Measurements from ENCODE around the gene DOCK2.

Gene DOCK2

DNA sequence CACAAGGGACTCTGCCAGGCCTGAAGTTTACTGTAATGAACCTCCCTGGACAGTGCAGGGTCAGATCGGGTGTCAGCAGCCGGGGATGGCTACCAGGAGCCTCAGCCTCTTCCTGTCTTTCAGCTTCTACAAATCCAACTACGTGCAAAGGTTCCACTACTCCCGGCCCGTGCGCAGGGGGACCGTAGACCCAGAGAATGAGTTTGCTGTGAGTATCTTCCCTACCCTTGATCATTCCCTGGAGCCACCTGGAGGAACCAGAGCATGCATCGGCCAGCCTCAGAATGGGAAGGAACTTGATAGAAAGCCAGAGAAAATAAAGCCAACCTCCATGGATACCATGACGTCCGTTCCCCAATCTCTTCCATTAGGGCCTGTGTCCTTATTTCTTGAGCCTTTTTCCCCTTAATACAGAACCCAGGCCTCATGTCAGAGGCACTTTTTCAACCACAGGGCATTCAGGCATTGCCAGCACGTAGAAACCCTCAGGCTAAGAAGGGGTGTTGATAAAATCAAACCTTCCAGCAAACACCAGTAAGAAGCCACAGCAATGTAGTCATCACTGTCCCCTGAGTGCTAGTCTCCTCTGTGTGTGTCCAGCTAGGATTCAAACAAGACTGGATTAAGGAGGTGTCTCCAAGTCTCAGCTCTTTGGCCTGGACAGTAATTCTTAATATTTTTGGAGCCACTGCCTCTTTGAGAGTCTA is 419.6 kb downstream of the DOCK2 start:
- no peak overlapping the region for H2BK5ac ChIP-seq (ENCODE audit: low read length)
- no peak overlapping the region for H3K18ac ChIP-seq (ENCODE audit: low read length)
- H4K91ac ChIP-seq (ENCODE audit: low read depth, low read length, poor library complexity) = no peak overlapping the region
- H2BK120ac ChIP-seq (ENCODE audit: low read depth, low read length) = no peak overlapping the region
- no peak overlapping the region for H3K4me2 ChIP-seq (ENCODE audit: insufficient read depth, low read length, poor library complexity, severe bottlenecking)
- no peaks in the 10 kb centered on the region for H3K9me3 ChIP-seq (replicated peaks in 1 of 2; ENCODE audit: control insufficient read depth in 2 of 2, insufficient read depth in 1 of 2, low read depth in 1 of 2, low read length in 2 of 2)
- H3K4me3 ChIP-seq (ENCODE audit: low read length in 2 of 2) = no peak overlapping the region
- H3K9ac ChIP-seq (ENCODE audit: low read depth, low read length, poor library complexity) = no peak overlapping the region
- no peak overlapping the region for H4K8ac ChIP-seq (ENCODE audit: low read depth, low read length)
- H3K27me3 ChIP-seq (ENCODE audit: control insufficient read depth in 3 of 3, insufficient read depth in 3 of 3, low read depth in 1 of 3, low read length in 3 of 3) = no peaks in the 10 kb centered on the region
- H3K36me3 ChIP-seq (replicated peaks in 1 of 2; ENCODE audit: control insufficient read depth in 2 of 2, insufficient read depth in 2 of 2, low read length in 2 of 2) = no peaks in the 10 kb centered on the region
- no peak for DNase-seq (ENCODE audit: low spot score)
- WGBS, 2 donors (ENCODE audit: extremely low coverage in 2 of 2, insufficient read length in 2 of 2, insufficient replicate concordance in 1 of 2) = no CpG with 5 or more reads among the region's 11 CpGs
- no peak overlapping the region for H2AK5ac ChIP-seq (ENCODE audit: low read depth, low read length)
- no peak overlapping the region for H3K14ac ChIP-seq (ENCODE audit: low read length)
- H3K79me1 ChIP-seq (ENCODE audit: low read depth, low read length) = no peaks in the 10 kb centered on the region
- no peak overlapping the region for H2BK15ac ChIP-seq (ENCODE audit: low read length)
- no peaks in the 10 kb centered on the region for H3K4me1 ChIP-seq (ENCODE audit: control insufficient read depth in 2 of 2, insufficient read depth in 1 of 2, low read depth in 1 of 2, low read length in 2 of 2)
- no peak overlapping the region for H2AFZ ChIP-seq (ENCODE audit: low read length)
- H3K4ac ChIP-seq (ENCODE audit: low read length) = no peak overlapping the region
- H2BK12ac ChIP-seq (ENCODE audit: low read length) = no peak overlapping the region
- H3K27ac ChIP-seq (replicated peaks; ENCODE audit: low read length) = no peak overlapping the region
- H3K23ac ChIP-seq (ENCODE audit: low read depth, low read length, poor library complexity) = no peak overlapping the region

GRCh38 chr5:170057311-170057710 is 420.2 kb downstream of the DOCK2 start:
- no peak overlapping the region for H3K23ac ChIP-seq (ENCODE audit: low read depth, low read length, poor library complexity)
- H3K18ac ChIP-seq (ENCODE audit: low read length) = no peak overlapping the region
- no peak overlapping the region for H3K9ac ChIP-seq (ENCODE audit: low read depth, low read length, poor library complexity)
- H2BK120ac ChIP-seq (ENCODE audit: low read depth, low read length) = no peak overlapping the region
- H2AFZ ChIP-seq (ENCODE audit: low read length) = no peak overlapping the region
- H3K36me3 ChIP-seq (replicated peaks in 1 of 2; ENCODE audit: control insufficient read depth in 2 of 2, insufficient read depth in 2 of 2, low read length in 2 of 2) = no peaks in the 10 kb centered on the region
- no peak overlapping the region for H3K4me2 ChIP-seq (ENCODE audit: insufficient read depth, low read length, poor library complexity, severe bottlenecking)
- DNase-seq (ENCODE audit: low spot score) = no peak
- no peak overlapping the region for H2BK5ac ChIP-seq (ENCODE audit: low read length)
- WGBS, 2 donors (ENCODE audit: extremely low coverage in 2 of 2, insufficient read length in 2 of 2, insufficient replicate concordance in 1 of 2) = no CpG with 5 or more reads among the region's 11 CpGs
- H4K8ac ChIP-seq (ENCODE audit: low read depth, low read length) = no peak overlapping the region
- no peaks in the 10 kb centered on the region for H3K9me3 ChIP-seq (replicated peaks in 1 of 2; ENCODE audit: control insufficient read depth in 2 of 2, insufficient read depth in 1 of 2, low read depth in 1 of 2, low read length in 2 of 2)
- H3K79me1 ChIP-seq (ENCODE audit: low read depth, low read length) = no peaks in the 10 kb centered on the region
- H3K14ac ChIP-seq (ENCODE audit: low read length) = no peak overlapping the region
- no peak overlapping the region for H3K4me3 ChIP-seq (ENCODE audit: low read length in 2 of 2)
- no peaks in the 10 kb centered on the region for H3K4me1 ChIP-seq (ENCODE audit: control insufficient read depth in 2 of 2, insufficient read depth in 1 of 2, low read depth in 1 of 2, low read length in 2 of 2)
- no peaks in the 10 kb centered on the region for H3K27me3 ChIP-seq (ENCODE audit: control insufficient read depth in 3 of 3, insufficient read depth in 3 of 3, low read depth in 1 of 3, low read length in 3 of 3)
- H4K91ac ChIP-seq (ENCODE audit: low read depth, low read length, poor library complexity) = no peak overlapping the region
- no peak overlapping the region for H2BK15ac ChIP-seq (ENCODE audit: low read length)
- no peak overlapping the region for H2BK12ac ChIP-seq (ENCODE audit: low read length)
- no peak overlapping the region for H3K27ac ChIP-seq (replicated peaks; ENCODE audit: low read length)
- H2AK5ac ChIP-seq (ENCODE audit: low read depth, low read length) = no peak overlapping the region
- no peak overlapping the region for H3K4ac ChIP-seq (ENCODE audit: low read length)

GRCh38 chr5:170059221-170059620 is 422.1 kb downstream of the DOCK2 start:
- Histone ChIP-seq H3K14ac (ENCODE audit: low read length) (no peak overlapping the region), H3K27ac (replicated peaks; ENCODE audit: low read length) (no peak overlapping the region), H3K23ac (ENCODE audit: low read depth, low read length, poor library complexity) (no peak overlapping the region), H4K91ac (ENCODE audit: low read depth, low read length, poor library complexity) (no peak overlapping the region), H3K4me2 (ENCODE audit: insufficient read depth, low read length, poor library complexity, severe bottlenecking) (no peak overlapping the region), H4K8ac (ENCODE audit: low read depth, low read length) (no peak overlapping the region), H2BK5ac (ENCODE audit: low read length) (no peak overlapping the region), H3K4me3 (ENCODE audit: low read length in 2 of 2) (no peak overlapping the region), H3K79me1 (ENCODE audit: low read depth, low read length) (no peaks in the 10 kb centered on the region), H2BK12ac (ENCODE audit: low read length) (no peak overlapping the region), H2BK120ac (ENCODE audit: low read depth, low read length) (no peak overlapping the region), H3K4me1 (ENCODE audit: control insufficient read depth in 2 of 2, insufficient read depth in 1 of 2, low read depth in 1 of 2, low read length in 2 of 2) (no peaks in the 10 kb centered on the region), H2AK5ac (ENCODE audit: low read depth, low read length) (no peak overlapping the region), H3K9ac (ENCODE audit: low read depth, low read length, poor library complexity) (no peak overlapping the region), H2AFZ (ENCODE audit: low read length) (no peak overlapping the region), H3K27me3 (ENCODE audit: control insufficient read depth in 3 of 3, insufficient read depth in 3 of 3, low read depth in 1 of 3, low read length in 3 of 3) (no peaks in the 10 kb centered on the region), H3K4ac (ENCODE audit: low read length) (no peak overlapping the region), H3K36me3 (replicated peaks in 1 of 2; ENCODE audit: control insufficient read depth in 2 of 2, insufficient read depth in 2 of 2, low read length in 2 of 2) (no peaks in the 10 kb centered on the region), H3K18ac (ENCODE audit: low read length) (no peak overlapping the region), H2BK15ac (ENCODE audit: low read length) (no peak overlapping the region), H3K9me3 (replicated peaks in 1 of 2; ENCODE audit: control insufficient read depth in 2 of 2, insufficient read depth in 1 of 2, low read depth in 1 of 2, low read length in 2 of 2) (no peaks in the 10 kb centered on the region)
- DNase-seq (ENCODE audit: low spot score) = no peak
- no CpG with 5 or more reads among the region's 1 CpG for WGBS, 2 donors (ENCODE audit: extremely low coverage in 2 of 2, insufficient read length in 2 of 2, insufficient replicate concordance in 1 of 2)

- Histone ChIP-seq H2BK15ac (ENCODE audit: low read length) (no peak overlapping the region), H3K27me3 (ENCODE audit: control insufficient read depth in 3 of 3, insufficient read depth in 3 of 3, low read depth in 1 of 3, low read length in 3 of 3) (no peaks in the 10 kb centered on the region), H3K4ac (ENCODE audit: low read length) (no peak overlapping the region), H2BK120ac (ENCODE audit: low read depth, low read length) (no peak overlapping the region), H3K4me3 (ENCODE audit: low read length in 2 of 2) (no peak overlapping the region), H3K4me1 (ENCODE audit: control insufficient read depth in 2 of 2, insufficient read depth in 1 of 2, low read depth in 1 of 2, low read length in 2 of 2) (peaks cover 0 to 2% of the 10 kb centered on the region in 2 donors), H3K36me3 (replicated peaks in 1 of 2; ENCODE audit: control insufficient read depth in 2 of 2, insufficient read depth in 2 of 2, low read length in 2 of 2) (no peaks in the 10 kb centered on the region), H3K27ac (replicated peaks; ENCODE audit: low read length) (no peak overlapping the region), H4K91ac (ENCODE audit: low read depth, low read length, poor library complexity) (no peak overlapping the region), H3K4me2 (ENCODE audit: insufficient read depth, low read length, poor library complexity, severe bottlenecking) (no peak overlapping the region), H3K9ac (ENCODE audit: low read depth, low read length, poor library complexity) (no peak overlapping the region), H3K14ac (ENCODE audit: low read length) (no peak overlapping the region), H3K9me3 (replicated peaks in 1 of 2; ENCODE audit: control insufficient read depth in 2 of 2, insufficient read depth in 1 of 2, low read depth in 1 of 2, low read length in 2 of 2) (no peaks in the 10 kb centered on the region), H2BK5ac (ENCODE audit: low read length) (no peak overlapping the region), H3K23ac (ENCODE audit: low read depth, low read length, poor library complexity) (no peak overlapping the region), H3K18ac (ENCODE audit: low read length) (no peak overlapping the region), H2AK5ac (ENCODE audit: low read depth, low read length) (no peak overlapping the region), H2AFZ (ENCODE audit: low read length) (no peak overlapping the region), H4K8ac (ENCODE audit: low read depth, low read length) (no peak overlapping the region), H3K79me1 (ENCODE audit: low read depth, low read length) (no peaks in the 10 kb centered on the region), H2BK12ac (ENCODE audit: low read length) (no peak overlapping the region)
- DNase-seq (ENCODE audit: low spot score) = no peak
Observed at GRCh38 chr5:170067152-170067551, 430.1 kb downstream of the DOCK2 start.

Measured in neuronal stem cell (in vitro differentiated cells).